OCI-LY1 (cell line): ENCODE data around the gene ABCB11.

Experiments used
- H2AFZ ChIP-seq: fragments of 200-600 bp; sonication (generic), shearing (Covaris generic); 2 replicates; pipeline ENCODE4 v1.6.0; 2014; ENCODE audit warnings: antibody characterized with exemption, mild to moderate bottlenecking, low read length
- H3F3A ChIP-seq: fragments of 200-600 bp; sonication (generic), shearing (Covaris generic); 2 replicates; pipeline ENCODE4 v1.6.0; 2014; ENCODE audit warnings: mild to moderate bottlenecking, antibody characterized with exemption, low read length, moderate library complexity; ENCODE audit not compliant: insufficient read depth
- H3K27ac ChIP-seq: fragments of 200-600 bp; sonication (generic); 2 replicates; pipeline ENCODE4 v1.5.1; 2014; ENCODE audit warnings: low read length, mixed run types, mild to moderate bottlenecking, low read depth; ENCODE audit not compliant: poor library complexity, severe bottlenecking
- H3K27me3 ChIP-seq: fragments of 200-600 bp; sonication (generic); 2 replicates; pipeline ENCODE4 v1.6.0; 2014; ENCODE audit warnings: antibody characterized with exemption, mild to moderate bottlenecking, low read length, moderate library complexity; ENCODE audit not compliant: insufficient read depth
- H3K36me3 ChIP-seq: fragments of 200-600 bp; sonication (generic); 2 replicates; pipeline ENCODE4 v1.6.1; 2014; ENCODE audit warnings: mild to moderate bottlenecking, antibody characterized with exemption, low read length, moderate library complexity, mixed read lengths; ENCODE audit not compliant: insufficient read depth
- H3K4me1 ChIP-seq: fragments of 200-600 bp; sonication (generic); 2 replicates; pipeline ENCODE4 v1.5.1; 2014; ENCODE audit warnings: mild to moderate bottlenecking, low read length, moderate library complexity; ENCODE audit not compliant: insufficient read depth, severe bottlenecking
- H3K4me2 ChIP-seq: fragments of 200-600 bp; sonication (generic), shearing (Covaris generic); 2 replicates; pipeline ENCODE4 v1.6.1; 2014; ENCODE audit warnings: low read length
- H3K4me3 ChIP-seq: fragments of 200-600 bp; sonication (generic); 2 replicates; pipeline ENCODE4 v1.5.1; 2014; ENCODE audit warnings: low read length, low read depth, mild to moderate bottlenecking, mixed read lengths; ENCODE audit not compliant: poor library complexity, severe bottlenecking
- H3K79me2 ChIP-seq: fragments of 200-600 bp; shearing (Covaris generic); 2 replicates; pipeline ENCODE4 v1.6.1; 2016; ENCODE audit warnings: mixed run types, low read length, mixed read lengths; ENCODE audit not compliant: insufficient read depth
- H3K9ac ChIP-seq: fragments of 200-600 bp; sonication (generic), shearing (Covaris generic); 2 replicates; pipeline ENCODE4 v1.6.1; 2014; ENCODE audit warnings: mild to moderate bottlenecking, low read length, mixed read lengths
- H3K9me2 ChIP-seq: fragments of 200-600 bp; sonication (generic), shearing (Covaris generic); 2 replicates; pipeline ENCODE4 v1.6.1; 2014; ENCODE audit warnings: low read depth, mild to moderate bottlenecking, low read length, mixed read lengths
- H3K9me3 ChIP-seq: fragments of 200-600 bp; shearing (Covaris generic); 2 replicates; pipeline ENCODE4 v1.6.1; 2014; ENCODE audit warnings: low read length, mixed read lengths
- H4K20me1 ChIP-seq: fragments of 200-600 bp; sonication (generic), shearing (Covaris generic); 2 replicates; pipeline ENCODE4 v1.6.0; 2016; ENCODE audit warnings: mild to moderate bottlenecking, low read length; ENCODE audit not compliant: insufficient read depth
- EZH2 ChIP-seq: fragments of 200-600 bp; sonication (generic), shearing (Covaris generic); IDR thresholded peaks from 2 replicates; pipeline ENCODE4 v1.8.0; 2017; ENCODE audit warnings: borderline replicate concordance, mixed run types, mild to moderate bottlenecking, antibody characterized with exemption, low read length, moderate library complexity, mixed read lengths
- TF ChIP-seq, protein P1 (sequence below): fragments of 200-600 bp; sonication (generic), shearing (Covaris generic); IDR thresholded peaks from 2 replicates; pipeline ENCODE4 v1.5.1; 2017; ENCODE audit warnings: mild to moderate bottlenecking, antibody characterized with exemption, low read length, moderate library complexity, mixed read lengths

ABCB11 gene

DNA sequence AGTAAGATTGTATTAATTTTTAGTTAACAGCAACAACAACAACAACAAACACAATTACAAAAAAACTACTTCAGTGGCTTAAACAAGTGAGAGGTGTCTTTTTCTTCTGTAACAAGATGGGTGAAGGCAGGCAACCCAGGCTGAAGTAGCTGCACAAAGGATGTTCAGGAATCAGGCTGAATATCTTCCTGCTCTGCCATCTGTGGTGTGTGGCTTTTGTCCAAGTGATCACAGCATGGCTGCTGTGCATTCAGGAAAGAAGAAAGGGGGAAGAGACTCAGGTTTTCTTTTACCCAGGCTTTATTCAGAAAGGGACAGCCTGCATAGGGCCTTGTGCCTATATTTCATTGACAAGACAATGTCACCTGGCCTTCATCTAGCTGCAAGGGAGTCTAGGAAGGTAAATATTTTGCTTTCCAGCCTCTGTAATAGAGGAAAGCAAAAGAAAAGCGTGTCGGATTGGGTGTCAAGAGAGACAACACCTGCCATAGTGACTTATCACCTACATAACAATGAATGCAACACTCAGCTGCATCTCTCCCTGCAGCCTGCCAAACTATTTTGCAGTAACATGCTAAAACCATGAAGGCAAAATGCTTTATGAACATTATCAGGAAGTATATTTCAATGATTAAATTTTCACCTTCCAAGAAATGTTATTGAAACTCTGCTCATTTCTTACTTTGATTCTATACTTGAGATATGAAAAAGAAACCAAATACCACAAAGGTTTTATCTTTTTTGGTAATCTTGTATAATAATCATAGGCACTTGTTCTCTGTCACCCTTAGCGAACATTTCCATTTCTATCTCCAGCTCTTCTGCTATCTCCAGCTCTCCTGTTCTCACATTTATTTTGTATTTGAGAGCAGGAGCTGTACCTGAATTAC lies 115.4 kb downstream of the ABCB11 start:
- Histone ChIP-seq H3F3A (no peaks in the 10 kb centered on the region), H3K4me1 (no peaks in the 10 kb centered on the region), H3K36me3 (no peaks in the 10 kb centered on the region), H3K79me2 (no peaks in the 10 kb centered on the region), H3K9me3 (no peaks in the 10 kb centered on the region), H3K9ac (no peak overlapping the region), H3K4me3 (no peak overlapping the region), H4K20me1 (no peaks in the 10 kb centered on the region), H3K4me2 (no peak overlapping the region), H2AFZ (no peak overlapping the region), H3K27ac (no peak overlapping the region), H3K9me2 (no peaks in the 10 kb centered on the region), H3K27me3 (no peaks in the 10 kb centered on the region; the same call in 1 of the 2 replicates)
- TF ChIP-seq EZH2: no peak
- TF ChIP-seq, protein P1, sequence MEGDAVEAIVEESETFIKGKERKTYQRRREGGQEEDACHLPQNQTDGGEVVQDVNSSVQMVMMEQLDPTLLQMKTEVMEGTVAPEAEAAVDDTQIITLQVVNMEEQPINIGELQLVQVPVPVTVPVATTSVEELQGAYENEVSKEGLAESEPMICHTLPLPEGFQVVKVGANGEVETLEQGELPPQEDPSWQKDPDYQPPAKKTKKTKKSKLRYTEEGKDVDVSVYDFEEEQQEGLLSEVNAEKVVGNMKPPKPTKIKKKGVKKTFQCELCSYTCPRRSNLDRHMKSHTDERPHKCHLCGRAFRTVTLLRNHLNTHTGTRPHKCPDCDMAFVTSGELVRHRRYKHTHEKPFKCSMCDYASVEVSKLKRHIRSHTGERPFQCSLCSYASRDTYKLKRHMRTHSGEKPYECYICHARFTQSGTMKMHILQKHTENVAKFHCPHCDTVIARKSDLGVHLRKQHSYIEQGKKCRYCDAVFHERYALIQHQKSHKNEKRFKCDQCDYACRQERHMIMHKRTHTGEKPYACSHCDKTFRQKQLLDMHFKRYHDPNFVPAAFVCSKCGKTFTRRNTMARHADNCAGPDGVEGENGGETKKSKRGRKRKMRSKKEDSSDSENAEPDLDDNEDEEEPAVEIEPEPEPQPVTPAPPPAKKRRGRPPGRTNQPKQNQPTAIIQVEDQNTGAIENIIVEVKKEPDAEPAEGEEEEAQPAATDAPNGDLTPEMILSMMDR: no peak

DNA sequence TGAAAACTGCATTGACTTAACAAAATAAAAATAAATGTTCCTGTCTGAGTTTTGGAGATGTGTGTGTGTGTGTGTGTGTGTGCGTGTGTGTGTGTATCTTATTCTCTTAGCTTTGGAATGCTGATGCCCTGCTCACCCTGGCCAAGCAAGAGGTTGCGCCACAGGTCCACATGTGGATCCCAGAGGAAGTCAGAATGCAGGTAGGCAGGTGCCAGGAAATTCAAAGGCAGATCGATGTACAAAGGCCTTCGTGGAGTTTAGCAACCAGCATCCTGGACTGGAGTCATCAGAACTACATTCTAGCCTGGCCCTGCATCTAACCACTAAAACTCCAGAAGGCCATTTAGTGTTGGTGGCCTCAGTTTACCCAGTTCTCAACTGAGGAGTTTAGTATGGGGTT lies 117.6 kb downstream of the ABCB11 start:
- H3K4me1 ChIP-seq: no peaks in the 10 kb centered on the region
- H3K27ac ChIP-seq: no peak overlapping the region
- no peaks in the 10 kb centered on the region for H3F3A ChIP-seq
- no peak overlapping the region for H3K4me3 ChIP-seq
- H3K4me2 ChIP-seq: no peak overlapping the region
- no peaks in the 10 kb centered on the region for H3K79me2 ChIP-seq
- H3K36me3 ChIP-seq: no peaks in the 10 kb centered on the region
- no peaks in the 10 kb centered on the region for H3K9me3 ChIP-seq
- H4K20me1 ChIP-seq: no peaks in the 10 kb centered on the region
- TF ChIP-seq, protein P1: no peak
- TF ChIP-seq EZH2: no peak
- no peak overlapping the region for H3K9ac ChIP-seq
- no peaks in the 10 kb centered on the region for H3K9me2 ChIP-seq
- peaks cover 6% of the 10 kb centered on the region; the same call in 1 of the 2 replicates for H3K27me3 ChIP-seq
- H2AFZ ChIP-seq: no peak overlapping the region

DNA sequence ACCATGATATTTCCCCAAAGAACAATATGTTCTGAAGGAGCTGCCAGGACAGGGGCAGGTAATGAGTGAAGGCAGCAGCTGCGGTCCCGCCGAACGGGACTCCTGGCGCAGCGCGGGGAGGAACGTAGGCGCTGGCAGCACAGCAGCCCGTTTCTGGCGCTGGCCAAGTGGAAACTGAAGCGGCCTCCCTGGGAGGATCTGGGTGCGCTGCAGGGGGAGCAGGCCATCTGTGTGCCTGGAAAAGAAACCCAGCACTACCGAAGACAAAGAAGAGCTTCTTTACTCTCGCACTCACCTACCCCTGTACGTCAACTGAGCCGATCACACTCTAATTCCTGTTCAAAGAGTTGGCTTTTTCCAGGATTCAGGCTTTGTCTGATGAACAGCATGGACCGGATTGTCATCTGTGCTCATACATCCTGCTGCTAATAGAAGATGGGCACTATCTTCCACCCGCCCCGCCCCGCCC lies 118.2 kb downstream of the ABCB11 start:
- no peaks in the 10 kb centered on the region for H3K4me1 ChIP-seq
- H3F3A ChIP-seq: no peaks in the 10 kb centered on the region
- H4K20me1 ChIP-seq: no peaks in the 10 kb centered on the region
- no peaks in the 10 kb centered on the region for H3K9me3 ChIP-seq
- no peaks in the 10 kb centered on the region for H3K79me2 ChIP-seq
- no peak for TF ChIP-seq EZH2
- TF ChIP-seq, protein P1: no peak
- H3K9ac ChIP-seq: no peak overlapping the region
- H3K9me2 ChIP-seq: no peaks in the 10 kb centered on the region
- peaks cover 6% of the 10 kb centered on the region; the same call in 1 of the 2 replicates for H3K27me3 ChIP-seq
- no peak overlapping the region for H3K4me3 ChIP-seq
- H3K36me3 ChIP-seq: no peaks in the 10 kb centered on the region
- no peak overlapping the region for H2AFZ ChIP-seq
- no peak overlapping the region for H3K27ac ChIP-seq
- no peak overlapping the region for H3K4me2 ChIP-seq
